Spleen (tissue), 11 donors: ENCODE results near the gene PAWR. TPM values are rescaled to one million over a fixed set of nuclear protein-coding genes. Genes with fewer than 3 reads are reported as not detected.
"Not testable (repeated sequence)": the region's sequence is repeated elsewhere in the genome, so short reads cannot be mapped to it uniquely, and the experiment has no call there.

Experiments
- DNase-seq: peaks from one replicate; pipeline ENCODE4 v3.0.0-alpha.2; 2020
- H3K27ac ChIP-seq, 8 donors: fragments of 200-600 bp; sonication (generic) in 7 of 8; 1 replicate in 4 of 8; 2 replicates in 4 of 8; pipeline versions ENCODE4 v1.5.0 to v1.8.0; 2016 to 2021; ENCODE audit warnings: inconsistent platforms in 4 of 8, mild to moderate bottlenecking in 4 of 8, moderate library complexity in 1 of 8
- H3K27me3 ChIP-seq, 7 donors: fragments of 200-600 bp; sonication (generic) in 6 of 7; replicated peaks in 1 of 7; 1 replicate in 4 of 7; 2 replicates in 3 of 7; pipeline versions ENCODE4 v1.5.0 to v1.8.0; 2016 to 2021; ENCODE audit warnings: inconsistent platforms in 3 of 7, mild to moderate bottlenecking in 1 of 7
- H3K36me3 ChIP-seq, 6 donors: fragments of 200-600 bp; sonication (generic) in 5 of 6; 1 replicate in 4 of 6; 2 replicates in 2 of 6; pipeline versions ENCODE4 v1.5.0 to v1.8.0; 2016 to 2021; ENCODE audit warnings: inconsistent platforms in 2 of 6
- H3K4me1 ChIP-seq, 6 donors: fragments of 200-600 bp; sonication (generic) in 5 of 6; 1 replicate in 3 of 6; 2 replicates in 3 of 6; pipeline versions ENCODE4 v1.5.0 to v1.8.0; 2016 to 2021; ENCODE audit warnings: inconsistent platforms in 3 of 6
- H3K4me3 ChIP-seq, 8 donors: fragments of 200-600 bp; sonication (generic) in 7 of 8; 1 replicate in 4 of 8; 2 replicates in 4 of 8; pipeline versions ENCODE4 v1.5.0 to v1.8.0; 2016 to 2021; ENCODE audit warnings: inconsistent platforms in 4 of 8, mild to moderate bottlenecking in 4 of 8, moderate library complexity in 2 of 8
- H3K9me3 ChIP-seq, 8 donors: fragments of 200-600 bp; sonication (generic) in 7 of 8; 1 replicate in 4 of 8; 2 replicates in 4 of 8; pipeline versions ENCODE4 v1.5.0 to v1.8.0; 2016 to 2021; ENCODE audit warnings: inconsistent platforms in 4 of 8
- POLR2A ChIP-seq, 3 donors: fragments of 450-650 bp; IDR thresholded peaks; one replicate each; pipeline ENCODE4 v1.5.1; 2017; ENCODE audit warnings: antibody characterized with exemption in 3 of 3, mild to moderate bottlenecking in 1 of 3
- POLR2AphosphoS5 ChIP-seq, 3 donors: sonication (generic); formaldehyde crosslinking; IDR thresholded peaks; one replicate each; pipeline ENCODE4 v1.5.1; 2017; ENCODE audit warnings: antibody characterized with exemption in 3 of 3
- WGBS, 5 donors: extraction: QIAGEN DNeasy Blood & Tissue Kit in 3 of 5; methylation state at CpG; one replicate each; pipeline versions ENCODE4 v1.1.5 to v1.1.7; 2013 to 2018; 5-methylcytosine and 5-hydroxymethylcytosine counted together
- intact Hi-C: fragments of 100-400 bp; cut with DNase I; formaldehyde crosslinking; loops from one replicate; pipeline ENCODE4 v1.15.0; 2023; ENCODE audit warnings: low total_unique reads
- polyA plus RNA-seq, 3 donors: library from polyadenylated mRNA; stranded (reverse); fragments of 200-250 nt; gene quantifications; one replicate each; pipeline ENCODE4 v1.2.1, GENCODE V29; 2013
- total RNA-seq, 7 donors: library from RNA; depleted of rRNA in 3 of 7; stranded (reverse); fragments of >200 nt in 3 of 7; fragmentation: NEBNext Ultra II Directional in 4 of 7; extraction: Animal tissue kit (Norgen Biotek cat#: 25700) in 4 of 7; gene quantifications; one replicate each; pipeline versions ENCODE4 v1.1.0 to v1.2.1, GENCODE V29; 2016 to 2021
- TF ChIP-seq, protein P1 (sequence below), 11 experiments: fragments of 200-600 bp in 7 of 11; fragments of 450-650 bp in 4 of 11; sonication (generic) in 4 of 11; IDR thresholded peaks in 8 of 11; conservative IDR thresholded peaks in 3 of 11; 1 replicate in 7 of 11; 2 replicates in 4 of 11; pipeline versions ENCODE4 v1.4.0 to v1.8.0; 2016 to 2021; ENCODE audit warnings: antibody characterized with exemption in 11 of 11, inconsistent platforms in 4 of 11, mild to moderate bottlenecking in 1 of 11
- donor health status: healthy with polysubstance abuse.
- donor health status: DM: no; HTN: no; CAD: no; lungs with moderate emphysema.
- donor health status: DM: no; HTN: no; CAD: no.
- donor health status: Bipolar disorder and iron deficiency.
- donor health status: healthy.
- donor health status: DM: no; HTN: no; CAD: no.
- donor health status: DM: yes; HTN: yes; CAD: no.

PAWR gene
- total and polyA plus RNA-seq, 10 donors: 16.1 to 38.0 (median 30.3) TPM

DNA sequence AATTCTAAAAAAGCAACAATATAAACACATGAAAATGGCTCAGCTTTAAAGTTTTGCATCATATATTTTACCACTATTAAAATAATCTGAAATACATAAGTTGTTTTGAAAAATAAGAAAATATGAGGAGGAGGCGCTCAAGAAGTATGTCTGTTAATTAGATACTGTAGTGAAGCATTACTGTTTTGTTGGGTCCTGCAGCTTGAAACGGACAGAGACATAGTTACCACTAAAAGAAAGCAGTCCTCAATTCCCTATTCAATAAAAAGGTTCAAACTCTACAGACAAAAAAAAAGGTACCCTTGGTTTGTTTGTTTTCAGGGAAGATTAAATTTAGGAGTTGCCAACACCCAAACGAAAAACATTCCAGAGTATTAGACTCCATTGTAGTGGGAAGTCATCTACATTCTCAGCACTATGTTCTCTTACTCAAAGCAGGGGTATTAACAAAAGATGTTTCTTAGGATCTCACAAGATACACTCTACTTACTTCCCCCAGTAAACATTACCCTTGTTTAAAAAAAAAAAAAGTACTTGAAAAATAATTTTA lies 3.0 kb downstream of the PAWR start:
- intact Hi-C loops: no loop called here
- no peak for DNase-seq
- no peaks in the 10 kb centered on the region for H3K36me3 ChIP-seq
- peaks cover 10 to 59% (median 36%) of the 10 kb centered on the region in 6 donors for H3K4me1 ChIP-seq
- H3K9me3 ChIP-seq: no peaks in the 10 kb centered on the region
- TF ChIP-seq, protein P1, sequence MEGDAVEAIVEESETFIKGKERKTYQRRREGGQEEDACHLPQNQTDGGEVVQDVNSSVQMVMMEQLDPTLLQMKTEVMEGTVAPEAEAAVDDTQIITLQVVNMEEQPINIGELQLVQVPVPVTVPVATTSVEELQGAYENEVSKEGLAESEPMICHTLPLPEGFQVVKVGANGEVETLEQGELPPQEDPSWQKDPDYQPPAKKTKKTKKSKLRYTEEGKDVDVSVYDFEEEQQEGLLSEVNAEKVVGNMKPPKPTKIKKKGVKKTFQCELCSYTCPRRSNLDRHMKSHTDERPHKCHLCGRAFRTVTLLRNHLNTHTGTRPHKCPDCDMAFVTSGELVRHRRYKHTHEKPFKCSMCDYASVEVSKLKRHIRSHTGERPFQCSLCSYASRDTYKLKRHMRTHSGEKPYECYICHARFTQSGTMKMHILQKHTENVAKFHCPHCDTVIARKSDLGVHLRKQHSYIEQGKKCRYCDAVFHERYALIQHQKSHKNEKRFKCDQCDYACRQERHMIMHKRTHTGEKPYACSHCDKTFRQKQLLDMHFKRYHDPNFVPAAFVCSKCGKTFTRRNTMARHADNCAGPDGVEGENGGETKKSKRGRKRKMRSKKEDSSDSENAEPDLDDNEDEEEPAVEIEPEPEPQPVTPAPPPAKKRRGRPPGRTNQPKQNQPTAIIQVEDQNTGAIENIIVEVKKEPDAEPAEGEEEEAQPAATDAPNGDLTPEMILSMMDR (IDR thresholded peaks at IDR 0.05 in 8 of 11, conservative IDR thresholded peaks at IDR 0.05 in 3 of 11): no peak
- TF ChIP-seq POLR2A (IDR thresholded peaks at IDR 0.05) (no peak), POLR2AphosphoS5 (IDR thresholded peaks at IDR 0.05) (no peak)
- WGBS, 5 donors: 46 to 73% (median 63%) methylated on average over 3 of the region's 3 CpGs
- peaks cover 0 to 38% (median 18%) of the 10 kb centered on the region in 7 donors for H3K27me3 ChIP-seq
- H3K4me3 ChIP-seq: peak overlapping the region in 4 of 8 donors; percentile 88 to 95 (median 93)
- H3K27ac ChIP-seq: peak overlapping the region in 1 of 8 donors; percentile 75

DNA sequence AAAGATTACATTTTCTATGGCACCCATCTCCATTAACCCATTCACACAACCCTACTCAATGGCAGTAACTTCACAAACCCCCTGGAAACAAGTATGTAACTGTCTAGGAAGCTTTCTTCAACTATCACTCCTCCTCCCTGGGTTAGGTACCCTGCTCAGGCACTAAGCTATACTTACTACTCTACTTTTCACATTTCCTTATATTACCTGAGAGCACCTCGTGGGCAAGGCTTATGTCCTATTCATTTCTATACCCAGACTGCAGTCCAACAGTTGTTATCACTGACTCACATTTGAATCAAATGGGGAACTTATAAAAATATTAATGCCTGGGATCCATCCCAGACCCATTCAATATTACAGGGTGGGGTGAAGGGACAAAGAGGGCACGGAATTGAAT lies 4.6 kb downstream of the PAWR start:
- Histone ChIP-seq H3K27ac (no peak overlapping the region), H3K4me3 (no peak overlapping the region), H3K4me1 (peaks cover 8 to 63% (median 29%) of the 10 kb centered on the region in 6 donors), H3K27me3 (peaks cover 0 to 22% (median 18%) of the 10 kb centered on the region in 7 donors), H3K36me3 (no peaks in the 10 kb centered on the region), H3K9me3 (no peaks in the 10 kb centered on the region)
- TF ChIP-seq POLR2A (IDR thresholded peaks at IDR 0.05) (no peak), POLR2AphosphoS5 (IDR thresholded peaks at IDR 0.05) (no peak)
- TF ChIP-seq, protein P1 (IDR thresholded peaks at IDR 0.05 in 8 of 11, conservative IDR thresholded peaks at IDR 0.05 in 3 of 11): no peak
- 61 to 80% (median 75%) methylated on average over 2 of the region's 2 CpGs for WGBS, 5 donors
- intact Hi-C loops: no loop called here
- no peak for DNase-seq

DNA sequence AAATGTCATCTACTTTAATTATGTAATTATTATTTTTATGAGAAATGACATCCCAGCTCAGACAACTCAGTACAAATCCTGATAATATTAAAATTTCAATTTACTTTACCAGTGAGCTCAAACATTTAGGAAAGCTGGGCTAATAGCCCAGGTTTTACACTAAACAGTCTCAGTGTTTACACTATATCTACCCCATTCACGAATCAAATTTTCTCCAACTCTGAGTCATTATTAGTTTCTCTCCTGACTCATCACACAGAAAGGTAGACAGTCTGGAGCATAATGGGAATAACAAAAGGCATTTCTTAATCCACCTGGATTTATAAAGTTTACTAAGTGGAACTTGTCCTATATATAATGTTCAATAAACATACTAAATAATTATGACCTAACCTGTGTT lies 5.7 kb downstream of the PAWR start:
- 37 to 70% (median 55%) methylated on average over 1 of the region's 1 CpG for WGBS, 5 donors

DNA sequence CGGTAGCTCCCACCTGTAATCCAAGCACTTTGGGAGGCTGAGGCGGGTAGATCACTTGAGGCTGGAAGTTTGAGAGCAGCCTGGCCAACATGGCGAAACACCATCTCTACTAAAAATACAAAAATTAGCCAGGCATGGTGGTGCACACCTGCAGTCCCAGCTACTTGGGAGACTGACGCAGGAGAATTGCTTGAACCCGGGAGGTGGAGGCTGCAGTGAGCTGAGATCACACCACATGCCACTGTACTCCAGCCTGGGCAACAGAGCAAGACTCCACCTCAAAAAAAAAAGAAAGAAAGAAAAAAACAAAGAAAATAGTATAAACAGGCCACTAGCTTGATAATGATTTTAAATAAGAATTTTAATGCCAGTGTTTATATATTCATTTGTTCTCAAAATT lies 6.4 kb downstream of the PAWR start:
- H3K4me3 ChIP-seq, H3K27me3 ChIP-seq, H3K27ac ChIP-seq, DNase-seq, H3K36me3 ChIP-seq, intact Hi-C loops, H3K9me3 ChIP-seq: not testable (repeated sequence)
- 90 to 98% (median 95%) methylated on average over 5 of the region's 5 CpGs for WGBS, 5 donors
- H3K4me1 ChIP-seq: peaks cover 7 to 48% (median 26%) of the 10 kb centered on the region in 6 donors

More for the DNA sequence above, 5.7 kb downstream of the PAWR start:
- no peaks in the 10 kb centered on the region for H3K9me3 ChIP-seq
- intact Hi-C loops: no loop called here
- TF ChIP-seq, protein P1 (IDR thresholded peaks at IDR 0.05 in 8 of 11, conservative IDR thresholded peaks at IDR 0.05 in 3 of 11): no peak
- TF ChIP-seq POLR2AphosphoS5 (IDR thresholded peaks at IDR 0.05) (no peak), POLR2A (IDR thresholded peaks at IDR 0.05) (no peak)
- peaks cover 0 to 11% (median 9%) of the 10 kb centered on the region in 7 donors for H3K27me3 ChIP-seq
- H3K36me3 ChIP-seq: no peaks in the 10 kb centered on the region
- peaks cover 8 to 55% (median 26%) of the 10 kb centered on the region in 6 donors for H3K4me1 ChIP-seq
- no peak for DNase-seq
- no peak overlapping the region for H3K27ac ChIP-seq
- H3K4me3 ChIP-seq: no peak overlapping the region
